ENCODE data around the gene ARHGEF28. TPM values are rescaled to one million over a fixed set of nuclear protein-coding genes. Genes with fewer than 3 reads are reported as not detected.

Gene ARHGEF28
- total RNA-seq, 1 donor from 2014 or later, result 0.93 TPM

- no peak for TF ChIP-seq CTCF (conservative IDR thresholded peaks at IDR 0.05)
- Mint-ChIP-seq H3K4me1 (no peaks in the 10 kb centered on the region), H3K9me3 (no peaks in the 10 kb centered on the region), H3K36me3 (ENCODE audit: low read depth) (no peaks in the 10 kb centered on the region), H3K27me3 (ENCODE audit: low read depth) (no peaks in the 10 kb centered on the region), H3K27ac (ENCODE audit: unreplicated experiment) (no peak overlapping the region), H3K4me3 (no peak overlapping the region)
- DNase-seq (ENCODE audit: low read depth, low spot score), result no peak
Measured at GRCh38 chr5:73958037-73958436, 332.0 kb downstream of the ARHGEF28 start.

- Mint-ChIP-seq H3K4me1 (no peaks in the 10 kb centered on the region), H3K4me3 (no peak overlapping the region), H3K36me3 (ENCODE audit: low read depth) (no peaks in the 10 kb centered on the region)
Measured at GRCh38 chr5:73960023-73960422, 334.0 kb downstream of the ARHGEF28 start.

GRCh38 chr5:73960426-73960825 lies 334.4 kb downstream of the ARHGEF28 start:
- H3K27ac Mint-ChIP-seq (ENCODE audit: unreplicated experiment), result no peak overlapping the region
- H3K4me1 Mint-ChIP-seq, result no peaks in the 10 kb centered on the region
- no peaks in the 10 kb centered on the region for H3K9me3 Mint-ChIP-seq
- H3K36me3 Mint-ChIP-seq (ENCODE audit: low read depth), result no peaks in the 10 kb centered on the region
- no peak for DNase-seq (ENCODE audit: low read depth, low spot score)
- no peak overlapping the region for H3K4me3 Mint-ChIP-seq
- H3K27me3 Mint-ChIP-seq (ENCODE audit: low read depth), result no peaks in the 10 kb centered on the region
- TF ChIP-seq CTCF (conservative IDR thresholded peaks at IDR 0.05), result no peak

More at GRCh38 chr5:73960023-73960422, 334.0 kb downstream of the ARHGEF28 start:
- DNase-seq (ENCODE audit: low read depth, low spot score), result no peak
- Mint-ChIP-seq H3K9me3 (no peaks in the 10 kb centered on the region), H3K27me3 (ENCODE audit: low read depth) (no peaks in the 10 kb centered on the region), H3K27ac (ENCODE audit: unreplicated experiment) (no peak overlapping the region)
- TF ChIP-seq CTCF (conservative IDR thresholded peaks at IDR 0.05), result no peak

DNA sequence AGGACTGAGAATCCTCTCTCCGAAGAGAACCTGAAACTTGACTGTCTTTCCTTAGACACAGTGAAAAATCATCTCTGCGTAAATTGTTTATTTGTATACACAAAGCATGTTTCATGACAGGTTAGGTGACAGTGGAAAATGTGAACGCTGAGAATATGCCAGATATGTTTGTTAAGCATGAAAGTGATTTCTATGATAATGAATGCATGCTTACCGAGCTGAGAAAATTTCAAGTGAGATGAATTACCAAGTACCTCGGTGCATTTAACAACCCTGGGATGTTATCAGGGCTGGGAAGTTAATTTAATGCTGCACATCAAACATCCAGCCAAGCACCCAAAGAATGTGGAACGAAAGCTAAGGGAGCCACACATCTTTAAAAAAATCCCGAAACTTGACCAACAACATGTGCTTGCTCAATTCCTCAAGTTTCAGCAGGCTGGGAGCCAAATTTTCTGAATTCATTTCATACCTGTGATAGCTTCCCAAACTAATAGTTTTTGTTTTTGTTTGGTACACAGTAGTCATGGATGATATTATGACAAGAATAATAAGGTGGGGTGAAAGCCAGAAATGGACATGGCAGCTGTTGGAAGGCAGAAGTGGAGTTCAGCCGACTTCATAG lies 336.9 kb downstream of the ARHGEF28 start:
- Mint-ChIP-seq H3K27me3 (ENCODE audit: low read depth) (no peaks in the 10 kb centered on the region), H3K36me3 (ENCODE audit: low read depth) (no peaks in the 10 kb centered on the region), H3K4me1 (no peaks in the 10 kb centered on the region), H3K9me3 (peaks cover 2% of the 10 kb centered on the region), H3K27ac (ENCODE audit: unreplicated experiment) (no peak overlapping the region), H3K4me3 (no peak overlapping the region)
- no peak for DNase-seq (ENCODE audit: low read depth, low spot score)
- no peak for TF ChIP-seq CTCF (conservative IDR thresholded peaks at IDR 0.05)

DNA sequence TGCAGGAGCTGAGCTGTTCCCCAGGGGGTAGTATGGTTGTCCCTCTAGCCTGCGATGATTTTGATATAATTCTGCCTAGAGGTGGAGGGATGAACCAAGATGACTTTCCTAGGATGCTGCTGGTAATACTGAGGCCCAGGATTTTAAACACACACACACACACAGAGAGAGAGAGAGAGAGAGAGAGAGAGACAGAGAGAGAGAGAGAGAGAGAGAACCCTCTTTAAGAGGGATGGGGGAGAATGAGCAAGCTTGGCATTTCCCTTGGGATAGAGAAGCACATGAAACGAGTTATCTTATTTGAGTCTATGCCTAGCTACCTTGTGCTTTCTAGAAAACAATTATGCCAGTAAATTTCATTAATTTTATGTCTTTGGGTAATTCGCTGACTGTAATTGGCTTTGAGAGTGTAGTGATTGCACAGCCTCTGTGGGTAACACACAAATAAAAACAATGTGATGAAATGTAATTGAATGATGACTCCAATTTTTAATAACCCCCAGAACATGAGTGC lies 338.4 kb downstream of the ARHGEF28 start:
- Mint-ChIP-seq H3K4me1 (peaks cover 5% of the 10 kb centered on the region), H3K27ac (ENCODE audit: unreplicated experiment) (no peak overlapping the region), H3K27me3 (ENCODE audit: low read depth) (no peaks in the 10 kb centered on the region), H3K9me3 (peaks cover 2% of the 10 kb centered on the region), H3K4me3 (no peak overlapping the region), H3K36me3 (ENCODE audit: low read depth) (no peaks in the 10 kb centered on the region)
- DNase-seq (ENCODE audit: low read depth, low spot score), result no peak
- TF ChIP-seq CTCF (conservative IDR thresholded peaks at IDR 0.05), result no peak

Data from neural crest cell (in vitro differentiated cells).